Measurements from ENCODE around the gene TFIP11.

- TF ChIP-seq CTCF (IDR thresholded peaks at IDR 0.05; ENCODE audit: insufficient read depth, low read length), result no peak
- no peak for TF ChIP-seq SPI1 (IDR thresholded peaks at IDR 0.05; ENCODE audit: borderline replicate concordance, low read depth)
- TF ChIP-seq POLR2AphosphoS5 (IDR thresholded peaks at IDR 0.05; ENCODE audit: low read depth), result no peak
- TF ChIP-seq REST (IDR thresholded peaks at IDR 0.05; ENCODE audit: insufficient replicate concordance, low read depth), result no peak
- no peak for TF ChIP-seq GABPA (IDR thresholded peaks at IDR 0.05; ENCODE audit: low read depth)
Measured at GRCh38 chr22:26466196-26466595, 46.1 kb downstream of the TFIP11 start.

Measured in HL-60 (cell line).